NCI-H1417 (cell line): Measurements from ENCODE around the gene TNS3.
"Not testable (repeated sequence)": the region's sequence is repeated elsewhere in the genome, so short reads cannot be mapped to it uniquely, and the experiment has no call there.

ENCODE experiments used
- DNase-seq, 3 experiments: peaks; one replicate each; lab custom pipeline; 2025; lab: John Stamatoyannopoulos, UW

TNS3 gene

GRCh38 chr7:47449810-47450590 lies 131.9 kb downstream of the TNS3 start:
- no peak for DNase-seq

- DNase-seq = no peak
Observed at GRCh38 chr7:47448971-47449370, 132.9 kb downstream of the TNS3 start.

GRCh38 chr7:47447621-47448349 lies 134.1 kb downstream of the TNS3 start:
- DNase-seq = no peak

GRCh38 chr7:47446871-47447466 lies 134.9 kb downstream of the TNS3 start:
- no peak for DNase-seq

GRCh38 chr7:47444376-47445098 lies 137.4 kb downstream of the TNS3 start:
- DNase-seq = no peak

- DNase-seq = no peak
Observed at GRCh38 chr7:47443049-47443448, 138.9 kb downstream of the TNS3 start.

- no peak for DNase-seq
Observed at GRCh38 chr7:47442605-47442865, 139.4 kb downstream of the TNS3 start.

- DNase-seq = peak in 2 of 3 experiments; percentile 29 to 61
Observed at GRCh38 chr7:47441796-47442604, 139.9 kb downstream of the TNS3 start.

GRCh38 chr7:47441048-47441447 lies 140.9 kb downstream of the TNS3 start:
- DNase-seq = not testable (repeated sequence)

GRCh38 chr7:47440320-47440719 lies 141.6 kb downstream of the TNS3 start:
- DNase-seq = no peak

- DNase-seq = no peak
Observed at GRCh38 chr7:47439181-47439667, 142.7 kb downstream of the TNS3 start.

- DNase-seq = no peak
Observed at GRCh38 chr7:47438411-47439029, 143.4 kb downstream of the TNS3 start.

GRCh38 chr7:47435889-47436312 lies 146.0 kb downstream of the TNS3 start:
- peak in 2 of 3 experiments; percentile 39 to 61 for DNase-seq

GRCh38 chr7:47433564-47433895 lies 148.4 kb downstream of the TNS3 start:
- no peak for DNase-seq

- no peak for DNase-seq
Observed at GRCh38 chr7:47432671-47433563, 149.0 kb downstream of the TNS3 start.

GRCh38 chr7:47430422-47430821 lies 151.5 kb downstream of the TNS3 start:
- no peak for DNase-seq

GRCh38 chr7:47428768-47429472 lies 153.0 kb downstream of the TNS3 start:
- DNase-seq = peak in 2 of 3 experiments; percentile 59 to 74

GRCh38 chr7:47428052-47428767 lies 153.7 kb downstream of the TNS3 start:
- DNase-seq = peak in 2 of 3 experiments; percentile 88 to 98
